ENCODE results near the gene GDF11.

GDF11 gene

DNA sequence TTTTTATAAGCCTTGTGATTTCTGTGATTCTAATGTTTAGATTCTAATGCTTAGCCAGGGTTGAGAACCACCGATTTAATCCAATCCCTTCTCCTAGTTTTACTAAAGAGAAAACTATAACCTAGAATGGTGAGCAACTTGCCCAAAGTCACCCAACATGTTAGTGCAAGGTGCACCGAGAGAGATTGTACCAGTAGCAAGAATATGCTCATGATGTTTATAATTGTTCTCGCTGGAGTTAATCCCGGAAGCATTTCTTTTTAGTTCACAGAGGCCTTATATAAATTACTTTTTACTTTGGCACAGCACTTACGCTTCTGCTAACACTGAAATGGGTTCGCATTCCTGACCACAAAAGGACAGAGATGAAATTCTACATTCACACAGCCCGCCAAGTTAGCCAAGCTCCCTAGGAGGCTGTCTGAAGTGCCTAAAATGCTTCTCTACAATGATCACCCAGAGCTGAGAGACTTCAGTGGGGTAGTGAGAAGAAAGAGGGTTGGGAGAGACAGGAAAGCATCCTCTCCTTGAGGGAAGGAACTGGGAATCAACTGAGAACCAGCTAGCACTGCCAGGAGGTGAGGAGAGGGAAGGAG, 27.7 kb upstream of the GDF11 start:
- Histone ChIP-seq H3F3A (ENCODE audit: insufficient read depth, low read length) (no peaks in the 10 kb centered on the region), H3K27ac (ENCODE audit: low read depth, low read length, poor library complexity, severe bottlenecking) (peak overlapping the region; percentile 81), H3K27me3 (ENCODE audit: insufficient read depth, low read length) (no peaks in the 10 kb centered on the region; the same call in 1 of the 2 replicates), H3K9me2 (ENCODE audit: low read depth, low read length) (no peaks in the 10 kb centered on the region), H3K9ac (ENCODE audit: low read length) (peak overlapping the region; percentile 82), H3K79me2 (ENCODE audit: insufficient read depth, low read length) (no peaks in the 10 kb centered on the region), H3K36me3 (ENCODE audit: insufficient read depth, low read length) (no peaks in the 10 kb centered on the region), H3K9me3 (ENCODE audit: low read length) (no peaks in the 10 kb centered on the region), H2AFZ (ENCODE audit: low read length) (no peak overlapping the region), H3K4me3 (ENCODE audit: low read depth, low read length, poor library complexity, severe bottlenecking) (peak overlapping the region; percentile 82), H3K4me1 (ENCODE audit: insufficient read depth, low read length, severe bottlenecking) (peaks cover 31% of the 10 kb centered on the region), H3K4me2 (ENCODE audit: low read length) (peak overlapping the region; percentile 97), H4K20me1 (ENCODE audit: insufficient read depth, low read length) (no peaks in the 10 kb centered on the region)
- TF ChIP-seq CTCF (IDR thresholded peaks at IDR 0.05; ENCODE audit: low read length) (no peak), EZH2 (IDR thresholded peaks at IDR 0.05; ENCODE audit: borderline replicate concordance, low read length) (no peak)

GRCh38 chr12:55715833-55716581, 26.9 kb upstream of the GDF11 start, which contains the start of gene BLOC1S1:
Gene BLOC1S1 (plus strand): TSS chr12:55716046. CDS start chr12:55716052, 6 bp downstream.
- H3K9me2 ChIP-seq (ENCODE audit: low read depth, low read length) = no peaks in the 10 kb centered on the region
- no peaks in the 10 kb centered on the region for H3K79me2 ChIP-seq (ENCODE audit: insufficient read depth, low read length)
- H3K27me3 ChIP-seq (ENCODE audit: insufficient read depth, low read length) = no peaks in the 10 kb centered on the region
- peak within 1 kb of the TSS; percentile 82 for H3K9ac ChIP-seq (ENCODE audit: low read length)
- H3K9me3 ChIP-seq (ENCODE audit: low read length) = no peaks in the 10 kb centered on the region
- H3F3A ChIP-seq (ENCODE audit: insufficient read depth, low read length) = no peaks in the 10 kb centered on the region
- peak within 1 kb of the TSS; percentile 81 for H3K27ac ChIP-seq (ENCODE audit: low read depth, low read length, poor library complexity, severe bottlenecking)
- no peaks in the 10 kb centered on the region for H3K36me3 ChIP-seq (ENCODE audit: insufficient read depth, low read length)
- no peak within 1 kb of the TSS for H2AFZ ChIP-seq (ENCODE audit: low read length)
- peaks cover 31% of the 10 kb centered on the region for H3K4me1 ChIP-seq (ENCODE audit: insufficient read depth, low read length, severe bottlenecking)
- H3K4me3 ChIP-seq (ENCODE audit: low read depth, low read length, poor library complexity, severe bottlenecking) = peak within 1 kb of the TSS; percentile 82
- no peaks in the 10 kb centered on the region for H4K20me1 ChIP-seq (ENCODE audit: insufficient read depth, low read length)
- no peak for TF ChIP-seq CTCF (IDR thresholded peaks at IDR 0.05; ENCODE audit: low read length)
- TF ChIP-seq EZH2 (IDR thresholded peaks at IDR 0.05; ENCODE audit: borderline replicate concordance, low read length) = no peak
- peak within 1 kb of the TSS; percentile 97 for H3K4me2 ChIP-seq (ENCODE audit: low read length)

- no peak for TF ChIP-seq EZH2 (IDR thresholded peaks at IDR 0.05; ENCODE audit: borderline replicate concordance, low read length)
- no peak for TF ChIP-seq CTCF (IDR thresholded peaks at IDR 0.05; ENCODE audit: low read length)
- H3K4me2 ChIP-seq (ENCODE audit: low read length) = peak overlapping the region; percentile 97
- H2AFZ ChIP-seq (ENCODE audit: low read length) = no peak overlapping the region
- no peaks in the 10 kb centered on the region for H3K9me2 ChIP-seq (ENCODE audit: low read depth, low read length)
- H3K36me3 ChIP-seq (ENCODE audit: insufficient read depth, low read length) = no peaks in the 10 kb centered on the region
- no peaks in the 10 kb centered on the region for H3K27me3 ChIP-seq (ENCODE audit: insufficient read depth, low read length)
- no peaks in the 10 kb centered on the region for H3F3A ChIP-seq (ENCODE audit: insufficient read depth, low read length)
- H3K4me3 ChIP-seq (ENCODE audit: low read depth, low read length, poor library complexity, severe bottlenecking) = peak overlapping the region; percentile 82
- H4K20me1 ChIP-seq (ENCODE audit: insufficient read depth, low read length) = no peaks in the 10 kb centered on the region
- H3K9me3 ChIP-seq (ENCODE audit: low read length) = no peaks in the 10 kb centered on the region
- peaks cover 31% of the 10 kb centered on the region for H3K4me1 ChIP-seq (ENCODE audit: insufficient read depth, low read length, severe bottlenecking)
- H3K9ac ChIP-seq (ENCODE audit: low read length) = peak overlapping the region; percentile 82
- H3K79me2 ChIP-seq (ENCODE audit: insufficient read depth, low read length) = no peaks in the 10 kb centered on the region
- peak overlapping the region; percentile 81 for H3K27ac ChIP-seq (ENCODE audit: low read depth, low read length, poor library complexity, severe bottlenecking)
These were observed 26.4 kb upstream of the GDF11 start for GRCh38 chr12:55716582-55716957.
